GM10248 (cell line): Measurements from ENCODE around the gene CISD3.

Experiments used
- CTCF ChIA-PET: fragments of 300-600 bp; sonication (Branson Sonifier 250); formaldehyde crosslinking; extraction: SDS; loops from one replicate; lab custom pipeline; 2021; ENCODE audit warnings: antibody characterized with exemption; lab: Yijun Ruan, JAX
- POLR2A ChIA-PET: fragments of 350-650 bp; sonication (Branson Sonifier 250); formaldehyde crosslinking; extraction: SDS; loops from one replicate; lab custom pipeline; 2020; ENCODE audit warnings: antibody characterized with exemption; lab: Yijun Ruan, JAX
- DNase-seq: peaks from one replicate; pipeline ENCODE4 v3.0.0; 2012; ENCODE audit errors: extremely low spot score
- CTCF ChIP-seq: IDR thresholded peaks from 2 replicates; pipeline ENCODE4 v1.5.1; 2012; ENCODE audit warnings: mild to moderate bottlenecking, low read depth; ENCODE audit errors: extremely low read depth, missing control alignments, control extremely low read depth

The CISD3 gene

GRCh38 chr17:38773258-38773657 lies 43.1 kb downstream of the CISD3 start:
- ChIA-PET POLR2A (no interaction called here), CTCF (no interaction called here)
- no peak for DNase-seq
- no peak for TF ChIP-seq CTCF

GRCh38 chr17:38777641-38778250 lies 47.6 kb downstream of the CISD3 start:
- TF ChIP-seq CTCF = no peak
- ChIA-PET POLR2A (no interaction called here), CTCF (interaction anchor here (0.7 to 0.9 kb wide), 2 partner anchors 9 to 16 kb away, joined by 3 to 4 read pairs; no protein-coding TSS in a partner anchor)
- no peak for DNase-seq

- DNase-seq = no peak
- POLR2A ChIA-PET = no interaction called here
- TF ChIP-seq CTCF = no peak
- CTCF ChIA-PET = interaction anchor here (1.0 to 1.3 kb wide), 2 partner anchors 18 to 21 kb away, joined by 3 read pairs; no protein-coding TSS in a partner anchor
Observed at GRCh38 chr17:38779965-38780752, 50.0 kb downstream of the CISD3 start.

DNA sequence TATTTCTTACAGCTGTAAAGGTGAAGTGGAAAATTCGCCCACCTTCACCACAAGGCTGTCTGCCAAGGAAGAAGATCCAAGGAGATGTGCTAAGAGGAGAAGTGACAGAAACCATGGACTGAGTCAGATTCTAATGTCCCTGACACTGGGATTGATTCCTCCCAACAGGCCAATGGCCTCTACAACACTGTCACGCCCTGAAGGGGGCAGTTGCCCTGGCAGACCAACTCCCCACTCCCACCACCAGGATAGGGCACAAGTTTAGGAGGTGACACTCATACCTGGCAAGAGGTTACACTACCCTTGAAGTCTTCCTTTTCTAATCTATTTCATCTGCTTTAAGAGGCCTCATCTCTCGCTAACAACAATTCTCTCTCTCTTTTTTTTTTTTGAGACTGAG lies 53.1 kb downstream of the CISD3 start:
- TF ChIP-seq CTCF = no peak
- POLR2A ChIA-PET = no interaction called here
- CTCF ChIA-PET = no interaction called here

More for the DNA sequence above, 53.1 kb downstream of the CISD3 start:
- no peak for DNase-seq
